ENCODE results near the gene HSPA4. TPM values are rescaled to one million over a fixed set of nuclear protein-coding genes. Genes with fewer than 3 reads are reported as not detected.

Gene HSPA4
- total and polyA plus RNA-seq, 2 of the 13 experiments (the other 11 are each of a cell fraction or from before 2014, with no cell fraction given): 36.6 to 231 TPM

DNA sequence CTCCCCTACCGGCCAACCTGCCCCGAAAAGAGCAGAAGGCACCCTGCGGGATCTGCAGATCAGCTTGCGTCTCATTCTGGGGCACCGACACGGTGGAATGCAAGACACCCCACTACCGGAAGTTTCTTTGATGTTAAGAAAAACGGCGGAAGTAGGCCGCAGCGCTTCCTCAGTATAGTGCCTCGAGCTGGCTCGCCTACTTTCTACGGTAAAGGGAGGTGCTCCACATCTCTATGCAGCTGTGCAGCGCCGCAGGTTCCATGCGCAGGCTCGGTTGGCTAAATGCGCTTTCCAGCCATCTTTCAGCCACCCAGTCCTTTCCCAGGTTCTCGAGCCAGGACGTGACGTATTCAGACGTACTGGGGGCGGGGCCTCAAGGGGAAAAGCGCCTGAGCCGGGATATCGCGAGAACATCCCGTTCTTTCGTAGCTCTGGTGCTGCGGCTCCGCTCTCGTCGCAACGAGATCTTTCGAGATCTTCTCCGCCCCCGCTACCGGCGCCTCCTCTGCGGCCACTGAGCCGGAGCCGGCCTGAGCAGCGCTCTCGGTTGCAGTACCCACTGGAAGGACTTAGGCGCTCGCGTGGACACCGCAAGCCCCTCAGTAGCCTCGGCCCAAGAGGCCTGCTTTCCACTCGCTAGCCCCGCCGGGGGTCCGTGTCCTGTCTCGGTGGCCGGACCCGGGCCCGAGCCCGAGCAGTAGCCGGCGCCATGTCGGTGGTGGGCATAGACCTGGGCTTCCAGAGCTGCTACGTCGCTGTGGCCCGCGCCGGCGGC is at the start of gene HSPA4 (continued):
- TF ChIP-seq CBX2 (IDR thresholded peaks at IDR 0.05; ENCODE audit: low read depth, low read length) (no peak), CBX2 (CRISPR knock-in tag; IDR thresholded peaks at IDR 0.05; ENCODE audit: low read depth) (no peak), NKX3-1 (CRISPR knock-in tag; IDR thresholded peaks at IDR 0.05) (no peak; the same call in 1 of the 2 replicates), ZFP1 (CRISPR knock-in tag; IDR thresholded peaks at IDR 0.05) (peak; percentile 80; the same call in 1 of the 2 replicates), ZNF432 (CRISPR knock-in tag; IDR thresholded peaks at IDR 0.05; ENCODE audit: borderline replicate concordance) (no peak), HOMEZ (CRISPR knock-in tag; IDR thresholded peaks at IDR 0.05; ENCODE audit: low read depth) (no peak), PRPF4 (IDR thresholded peaks at IDR 0.05; ENCODE audit: low read depth, low read length, poor library complexity, severe bottlenecking) (no peak), POLR2AphosphoS5 (IDR thresholded peaks at IDR 0.05; ENCODE audit: low read depth, low read length) (peak; percentile 88), MIER2 (CRISPR knock-in tag; IDR thresholded peaks at IDR 0.05) (no peak), MTF1 (CRISPR knock-in tag; IDR thresholded peaks at IDR 0.05) (no peak; the same call in 1 of the 2 replicates), ZNF782 (CRISPR knock-in tag; IDR thresholded peaks at IDR 0.05; ENCODE audit: borderline replicate concordance) (no peak), POLR2A (IDR thresholded peaks at IDR 0.05; ENCODE audit: insufficient read depth in 1 of 2, low read depth in 2 of 2, low read length in 2 of 2) (peak; percentile 91 to 97)
- TF ChIP-seq, protein P1, sequence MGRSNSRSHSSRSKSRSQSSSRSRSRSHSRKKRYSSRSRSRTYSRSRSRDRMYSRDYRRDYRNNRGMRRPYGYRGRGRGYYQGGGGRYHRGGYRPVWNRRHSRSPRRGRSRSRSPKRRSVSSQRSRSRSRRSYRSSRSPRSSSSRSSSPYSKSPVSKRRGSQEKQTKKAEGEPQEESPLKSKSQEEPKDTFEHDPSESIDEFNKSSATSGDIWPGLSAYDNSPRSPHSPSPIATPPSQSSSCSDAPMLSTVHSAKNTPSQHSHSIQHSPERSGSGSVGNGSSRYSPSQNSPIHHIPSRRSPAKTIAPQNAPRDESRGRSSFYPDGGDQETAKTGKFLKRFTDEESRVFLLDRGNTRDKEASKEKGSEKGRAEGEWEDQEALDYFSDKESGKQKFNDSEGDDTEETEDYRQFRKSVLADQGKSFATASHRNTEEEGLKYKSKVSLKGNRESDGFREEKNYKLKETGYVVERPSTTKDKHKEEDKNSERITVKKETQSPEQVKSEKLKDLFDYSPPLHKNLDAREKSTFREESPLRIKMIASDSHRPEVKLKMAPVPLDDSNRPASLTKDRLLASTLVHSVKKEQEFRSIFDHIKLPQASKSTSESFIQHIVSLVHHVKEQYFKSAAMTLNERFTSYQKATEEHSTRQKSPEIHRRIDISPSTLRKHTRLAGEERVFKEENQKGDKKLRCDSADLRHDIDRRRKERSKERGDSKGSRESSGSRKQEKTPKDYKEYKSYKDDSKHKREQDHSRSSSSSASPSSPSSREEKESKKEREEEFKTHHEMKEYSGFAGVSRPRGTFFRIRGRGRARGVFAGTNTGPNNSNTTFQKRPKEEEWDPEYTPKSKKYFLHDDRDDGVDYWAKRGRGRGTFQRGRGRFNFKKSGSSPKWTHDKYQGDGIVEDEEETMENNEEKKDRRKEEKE (IDR thresholded peaks at IDR 0.05): no peak
- TF ChIP-seq, protein P2, sequence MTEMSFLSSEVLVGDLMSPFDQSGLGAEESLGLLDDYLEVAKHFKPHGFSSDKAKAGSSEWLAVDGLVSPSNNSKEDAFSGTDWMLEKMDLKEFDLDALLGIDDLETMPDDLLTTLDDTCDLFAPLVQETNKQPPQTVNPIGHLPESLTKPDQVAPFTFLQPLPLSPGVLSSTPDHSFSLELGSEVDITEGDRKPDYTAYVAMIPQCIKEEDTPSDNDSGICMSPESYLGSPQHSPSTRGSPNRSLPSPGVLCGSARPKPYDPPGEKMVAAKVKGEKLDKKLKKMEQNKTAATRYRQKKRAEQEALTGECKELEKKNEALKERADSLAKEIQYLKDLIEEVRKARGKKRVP (CRISPR knock-in tag; IDR thresholded peaks at IDR 0.05): peak in 1 of 2 experiments; percentile 44; a peak in 1 of 4 replicates
- TF ChIP-seq, protein P3, sequence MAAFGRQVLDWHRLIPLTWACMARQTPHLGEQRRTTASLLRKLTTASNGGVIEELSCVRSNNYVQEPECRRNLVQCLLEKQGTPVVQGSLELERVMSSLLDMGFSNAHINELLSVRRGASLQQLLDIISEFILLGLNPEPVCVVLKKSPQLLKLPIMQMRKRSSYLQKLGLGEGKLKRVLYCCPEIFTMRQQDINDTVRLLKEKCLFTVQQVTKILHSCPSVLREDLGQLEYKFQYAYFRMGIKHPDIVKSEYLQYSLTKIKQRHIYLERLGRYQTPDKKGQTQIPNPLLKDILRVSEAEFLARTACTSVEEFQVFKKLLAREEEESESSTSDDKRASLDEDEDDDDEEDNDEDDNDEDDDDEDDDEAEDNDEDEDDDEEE (CRISPR knock-in tag; IDR thresholded peaks at IDR 0.05): peak; percentile 2; the same call in 1 of the 2 replicates
- TF ChIP-seq, protein P4, sequence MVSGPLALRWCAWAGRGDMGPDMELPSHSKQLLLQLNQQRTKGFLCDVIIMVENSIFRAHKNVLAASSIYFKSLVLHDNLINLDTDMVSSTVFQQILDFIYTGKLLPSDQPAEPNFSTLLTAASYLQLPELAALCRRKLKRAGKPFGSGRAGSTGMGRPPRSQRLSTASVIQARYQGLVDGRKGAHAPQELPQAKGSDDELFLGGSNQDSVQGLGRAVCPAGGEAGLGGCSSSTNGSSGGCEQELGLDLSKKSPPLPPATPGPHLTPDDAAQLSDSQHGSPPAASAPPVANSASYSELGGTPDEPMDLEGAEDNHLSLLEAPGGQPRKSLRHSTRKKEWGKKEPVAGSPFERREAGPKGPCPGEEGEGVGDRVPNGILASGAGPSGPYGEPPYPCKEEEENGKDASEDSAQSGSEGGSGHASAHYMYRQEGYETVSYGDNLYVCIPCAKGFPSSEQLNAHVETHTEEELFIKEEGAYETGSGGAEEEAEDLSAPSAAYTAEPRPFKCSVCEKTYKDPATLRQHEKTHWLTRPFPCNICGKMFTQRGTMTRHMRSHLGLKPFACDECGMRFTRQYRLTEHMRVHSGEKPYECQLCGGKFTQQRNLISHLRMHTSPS (CRISPR knock-in tag; IDR thresholded peaks at IDR 0.05; ENCODE audit: low read depth): no peak
